Islet of Langerhans (tissue), 1 donor: ENCODE results near the gene CD81.

Experiments used
- FAIRE-seq: peaks from one replicate; lab custom pipeline; 2011; peaks lifted over from hg19 to GRCh38; lab: Jason Lieb, UNC

The CD81 gene

GRCh38 chr11:2391181-2391975 is 14.3 kb downstream of the CD81 start:
- FAIRE-seq: no peak

DNA sequence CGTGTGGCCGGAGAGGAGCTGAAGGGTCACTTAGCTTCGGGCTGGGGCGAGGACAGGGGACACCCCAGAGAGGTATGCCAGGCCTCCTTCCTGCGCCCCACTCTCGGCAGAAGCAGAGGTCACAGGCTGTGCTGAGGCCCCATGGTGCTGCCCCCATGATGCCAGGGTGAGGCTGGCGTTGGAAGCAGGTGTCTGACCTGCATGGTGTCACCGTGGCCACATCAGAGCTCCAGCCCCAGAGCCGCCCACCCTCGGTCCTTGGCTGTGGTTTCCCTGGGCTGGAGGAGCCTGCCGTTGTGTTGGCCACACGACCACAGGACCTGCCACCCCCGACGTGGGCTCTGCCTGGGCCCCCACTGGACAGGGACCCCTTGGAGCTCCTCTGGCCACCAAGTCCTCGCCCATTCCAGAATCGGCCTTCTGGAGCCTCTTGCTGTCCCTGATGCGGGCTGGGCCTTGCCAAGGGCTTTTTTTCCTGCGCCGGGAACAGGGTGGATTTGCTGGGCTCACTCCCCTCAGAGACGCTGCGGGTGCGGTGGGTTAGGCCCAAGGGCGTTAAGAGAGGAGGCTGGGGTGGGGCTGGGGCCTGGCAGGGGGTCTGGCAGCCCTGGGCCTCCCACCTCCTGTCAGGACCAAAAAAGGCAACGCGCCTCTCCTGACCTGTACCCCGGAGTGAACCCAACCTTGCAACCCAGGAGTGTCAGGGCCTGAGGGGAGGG is 15.3 kb downstream of the CD81 start:
- FAIRE-seq: no peak

GRCh38 chr11:2393111-2393868 is 16.2 kb downstream of the CD81 start:
- no peak for FAIRE-seq

GRCh38 chr11:2393941-2394817 is 17.1 kb downstream of the CD81 start:
- no peak for FAIRE-seq

- no peak for FAIRE-seq
Measured at GRCh38 chr11:2394818-2395105, 17.7 kb downstream of the CD81 start.

GRCh38 chr11:2395211-2395730 is 18.2 kb downstream of the CD81 start:
- FAIRE-seq: no peak

- no peak for FAIRE-seq
Measured at GRCh38 chr11:2395856-2396255, 18.7 kb downstream of the CD81 start.

GRCh38 chr11:2396471-2396870 is 19.4 kb downstream of the CD81 start:
- FAIRE-seq: no peak

DNA sequence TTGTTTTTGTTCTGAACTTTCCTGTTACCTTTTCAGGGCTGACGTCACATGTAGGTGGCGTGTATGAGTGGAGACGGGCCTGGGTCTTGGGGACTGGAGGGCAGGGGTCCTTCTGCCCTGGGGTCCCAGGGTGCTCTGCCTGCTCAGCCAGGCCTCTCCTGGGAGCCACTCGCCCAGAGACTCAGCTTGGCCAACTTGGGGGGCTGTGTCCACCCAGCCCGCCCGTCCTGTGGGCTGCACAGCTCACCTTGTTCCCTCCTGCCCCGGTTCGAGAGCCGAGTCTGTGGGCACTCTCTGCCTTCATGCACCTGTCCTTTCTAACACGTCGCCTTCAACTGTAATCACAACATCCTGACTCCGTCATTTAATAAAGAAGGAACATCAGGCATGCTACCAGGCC is 19.9 kb downstream of the CD81 start:
- FAIRE-seq: no peak

DNA sequence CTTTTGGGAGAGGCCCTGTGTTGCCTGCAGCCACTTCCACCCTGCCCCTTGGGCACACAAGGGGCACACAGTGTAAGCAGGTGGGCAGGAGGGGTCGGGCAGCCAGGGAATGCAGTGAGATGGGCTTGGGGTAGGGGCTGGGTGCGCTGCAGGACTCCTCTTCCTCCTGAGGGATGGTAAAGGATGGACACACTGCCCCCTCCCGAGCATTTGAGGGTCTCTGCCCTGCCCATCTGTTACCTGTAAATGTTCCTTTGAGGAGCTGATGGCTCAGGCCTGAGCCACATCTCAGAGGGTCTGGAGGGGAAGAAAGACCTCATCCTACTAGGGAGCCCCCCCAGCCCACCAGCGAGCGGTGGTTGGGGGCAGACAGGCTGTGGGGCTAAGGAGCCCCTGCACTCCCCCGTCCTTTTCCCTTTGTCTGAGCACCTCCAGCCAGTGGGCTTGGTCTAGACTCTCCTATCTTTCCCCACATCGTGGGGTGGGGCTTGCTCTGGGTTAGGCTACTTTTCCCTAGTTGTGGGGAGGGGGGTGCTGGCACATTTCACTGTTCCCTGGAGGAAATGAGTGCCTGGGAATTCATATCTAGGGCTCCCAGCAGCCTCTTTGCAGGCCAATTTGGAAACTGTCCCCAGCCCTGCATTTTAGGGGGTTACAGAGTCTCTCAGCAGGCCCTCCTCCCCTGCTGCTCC is 21.7 kb downstream of the CD81 start:
- no peak for FAIRE-seq

DNA sequence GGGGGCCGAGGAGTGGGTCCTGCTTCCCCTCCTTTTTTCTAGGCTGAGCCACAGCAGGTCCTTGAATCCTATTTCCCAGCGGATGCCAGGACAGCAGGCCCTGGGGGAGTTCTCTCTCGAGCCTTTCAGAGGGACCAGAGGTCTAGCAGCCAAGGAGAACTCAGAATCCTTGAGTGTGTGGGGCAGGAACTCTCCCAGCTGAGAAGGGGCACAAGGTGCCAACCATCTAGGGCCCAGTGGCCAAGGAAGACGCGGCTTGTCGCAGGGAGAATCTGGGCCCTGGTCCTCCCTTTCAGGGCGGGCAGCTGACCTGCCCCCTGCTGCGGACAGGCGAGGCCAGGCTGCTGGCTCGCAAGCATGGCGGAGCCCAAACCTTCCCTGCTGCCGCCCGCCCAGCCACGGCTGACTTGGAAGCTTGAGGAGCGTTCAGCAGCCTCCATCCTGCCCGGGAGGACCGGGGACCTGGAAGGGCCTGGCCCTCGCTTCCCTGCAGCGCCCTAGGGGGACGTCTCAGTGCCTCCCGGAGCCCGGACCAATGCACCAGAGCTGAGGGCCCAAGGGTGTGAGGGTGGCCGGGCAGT is 22.5 kb downstream of the CD81 start:
- FAIRE-seq: no peak

GRCh38 chr11:2400069-2400761 is 23.1 kb downstream of the CD81 start, which contains the start of gene TSSC4:
Gene TSSC4 (plus strand): TSS chr11:2400750. CDS start chr11:2402634, 1,884 bp downstream.
- peak; percentile 98 for FAIRE-seq

- no peak for FAIRE-seq
Measured at GRCh38 chr11:2400762-2401435, 23.8 kb downstream of the CD81 start.

DNA sequence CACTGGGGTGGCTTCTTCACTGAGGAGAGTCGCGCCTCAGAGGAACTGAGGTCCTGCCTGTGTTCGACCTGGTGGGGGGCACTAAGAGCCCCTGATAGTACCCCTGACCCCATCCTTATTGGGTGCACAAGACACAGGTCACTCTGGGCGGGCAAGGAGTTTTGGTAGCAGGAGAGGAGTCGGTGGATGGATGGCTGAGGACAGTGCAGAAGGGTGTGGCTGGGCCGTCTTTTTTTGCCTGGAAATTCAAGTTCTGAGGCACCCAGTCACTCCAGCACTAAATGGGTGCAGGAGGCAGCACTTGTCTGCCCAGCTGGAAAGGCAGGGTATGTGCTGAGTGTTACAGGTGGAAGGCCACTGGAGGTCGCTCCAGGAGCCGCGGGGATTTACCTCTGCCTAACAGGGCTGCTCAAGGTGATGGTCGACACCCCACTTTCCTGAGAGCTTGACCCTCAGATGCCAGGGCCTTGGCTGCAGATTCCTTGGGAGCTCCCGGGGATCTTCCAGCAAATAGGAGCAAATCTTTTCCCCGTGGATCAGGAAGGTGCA is 24.4 kb downstream of the CD81 start:
- no peak for FAIRE-seq

DNA sequence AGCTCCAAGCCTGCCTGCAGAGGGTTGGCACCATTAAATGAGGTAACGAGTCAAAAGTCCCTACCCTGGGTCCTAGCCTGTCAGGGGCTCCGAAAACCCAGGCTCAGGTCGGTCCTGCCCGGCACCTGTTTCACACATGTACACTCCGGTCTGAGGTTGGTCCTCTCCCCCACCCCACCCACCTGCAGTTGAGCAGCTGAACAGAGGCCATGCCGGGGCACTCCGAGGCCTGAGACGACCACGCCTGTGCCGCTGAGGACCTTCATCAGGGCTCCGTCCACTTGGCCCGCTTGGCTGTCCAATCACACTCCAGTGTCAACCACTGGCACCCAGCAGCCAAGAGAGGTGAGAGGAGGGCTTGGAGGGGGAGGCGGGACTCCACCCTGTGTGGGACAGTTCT is 25.0 kb downstream of the CD81 start:
- no peak for FAIRE-seq

GRCh38 chr11:2402890-2403645 is 26.0 kb downstream of the CD81 start:
- FAIRE-seq: no peak

DNA sequence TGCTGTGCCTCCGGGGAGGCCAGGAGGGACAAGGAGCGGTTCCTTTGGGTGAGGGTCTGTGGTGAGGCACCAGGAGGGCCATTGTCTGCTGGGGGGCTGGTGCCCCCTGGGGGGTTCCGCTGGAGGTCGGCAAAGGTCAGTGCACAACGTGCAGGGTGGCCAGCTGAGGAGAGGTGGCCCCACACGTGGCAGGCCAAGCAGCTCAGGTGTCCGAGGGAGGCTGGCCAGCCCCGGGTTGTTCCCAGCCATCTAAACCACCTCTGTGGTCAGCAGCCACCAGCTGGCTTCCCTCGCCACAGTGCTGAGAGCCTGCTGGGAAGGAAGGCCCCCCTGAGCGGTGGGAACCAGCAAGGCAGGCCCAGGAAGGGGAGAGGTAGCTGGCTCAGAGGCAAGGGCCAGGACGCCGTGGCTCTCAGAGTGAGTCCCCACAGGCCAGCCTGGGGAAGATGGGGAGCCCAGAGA is 27.7 kb downstream of the CD81 start:
- no peak for FAIRE-seq

DNA sequence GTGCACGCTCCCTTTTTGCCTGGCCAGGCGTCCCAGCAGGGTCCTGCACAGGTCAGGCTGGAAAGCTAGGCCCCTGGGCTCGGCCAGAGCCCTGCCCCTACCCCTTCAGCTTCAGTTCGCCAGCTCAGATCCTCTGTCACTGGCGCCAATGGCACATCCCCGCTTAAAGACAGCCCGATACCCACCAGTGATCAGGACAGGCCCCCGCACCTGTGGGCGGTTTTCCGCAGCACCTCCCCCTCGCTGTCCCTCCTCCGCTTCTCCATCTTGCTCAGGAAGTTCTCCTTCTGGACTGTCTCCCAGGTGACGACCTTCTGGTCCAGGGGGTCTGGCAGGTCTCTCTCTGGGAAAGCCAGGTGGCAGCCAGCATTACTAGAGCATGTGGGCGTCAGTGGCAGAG is 29.3 kb downstream of the CD81 start:
- FAIRE-seq: no peak
